IMR-90 (cell line): ENCODE data around the gene PLS1. TPM values are rescaled to one million over a fixed set of nuclear protein-coding genes. Genes with fewer than 3 reads are reported as not detected.
A peak's percentile ranks its signal among the peaks of the same experiment; 100 is the strongest.

ENCODE experiments used
- ATAC-seq: fragments of 200-7000 bp; cut with Tn5 transposase; 2 replicates; pipeline ENCODE4 v1.9.1; 2020; ENCODE audit warnings: low read depth, mild to moderate bottlenecking, moderate library complexity
- BruUV-seq: library from RNA; stranded (reverse); fragments of 400-500 nt; replicated peaks from 2 replicates; lab custom pipeline; 2021; lab: Mats Ljungman, UMichigan
- CTCF ChIA-PET: fragments of 300-600 bp; formaldehyde crosslinking; extraction: SDS; loops from one replicate; lab custom pipeline; 2021; ENCODE audit warnings: antibody characterized with exemption; lab: Yijun Ruan, JAX
- POLR2A ChIA-PET: fragments of 300-600 bp; sonication (Branson Sonifier 250); formaldehyde crosslinking; loops from one replicate; lab custom pipeline; 2022; ENCODE audit warnings: antibody characterized with exemption; ENCODE audit not compliant: unreplicated experiment; lab: Charles Lee
- DNase-seq: peaks from one replicate; pipeline ENCODE4 v3.0.0; 2013
- H2AFZ ChIP-seq: replicated peaks from 2 replicates; pipeline ENCODE3; 2013; ENCODE audit warnings: low read length, mild to moderate bottlenecking; ENCODE audit not compliant: poor library complexity
- H2AK5ac ChIP-seq: 2 replicates; pipeline ENCODE4 v1.6.1; 2013; ENCODE audit warnings: low read depth, low read length, inconsistent platforms
- H2AK9ac ChIP-seq: replicated peaks from 2 replicates; pipeline ENCODE3; 2013; ENCODE audit warnings: mild to moderate bottlenecking, low read depth, low read length, moderate library complexity; ENCODE audit not compliant: poor library complexity
- H2BK120ac ChIP-seq: 2 replicates; pipeline ENCODE4 v1.6.1; 2013; ENCODE audit warnings: low read depth, low read length, inconsistent platforms
- H2BK15ac ChIP-seq: 3 replicates; pipeline ENCODE4 v1.6.1; 2013; ENCODE audit warnings: low read depth, low read length, inconsistent platforms
- H2BK20ac ChIP-seq: 2 replicates; pipeline ENCODE4 v1.6.1; 2013; ENCODE audit warnings: low read depth, mild to moderate bottlenecking, inconsistent platforms, low read length, moderate library complexity
- H2BK5ac ChIP-seq: 2 replicates; pipeline ENCODE4 v1.6.1; 2013; ENCODE audit warnings: mild to moderate bottlenecking, low read depth, low read length, inconsistent platforms; ENCODE audit not compliant: poor library complexity, severe bottlenecking
- H3K14ac ChIP-seq: replicated peaks from 2 replicates; pipeline ENCODE4 v1.6.1; 2013; ENCODE audit warnings: low read depth, low read length, inconsistent platforms
- H3K18ac ChIP-seq: 2 replicates; pipeline ENCODE4 v1.6.1; 2013; ENCODE audit warnings: low read depth, low read length, control low read depth
- H3K23ac ChIP-seq: 2 replicates; pipeline ENCODE4 v1.6.1; 2013; ENCODE audit warnings: low read depth, low read length, inconsistent platforms
- H3K27ac ChIP-seq: 2 replicates; pipeline ENCODE4 v1.5.1; 2013; ENCODE audit warnings: mild to moderate bottlenecking, control low read depth, low read length; ENCODE audit not compliant: insufficient read depth
- H3K27me3 ChIP-seq: 2 replicates; pipeline ENCODE4 v1.6.1; 2013; ENCODE audit warnings: low read length; ENCODE audit not compliant: control insufficient read depth, insufficient read depth
- H3K36me3 ChIP-seq: 2 replicates; pipeline ENCODE4 v1.6.1; 2013; ENCODE audit warnings: low read length, mixed read lengths; ENCODE audit not compliant: control insufficient read depth, insufficient read depth
- H3K4ac ChIP-seq: 2 replicates; pipeline ENCODE4 v1.6.1; 2013; ENCODE audit warnings: low read depth, low read length, inconsistent platforms
- H3K4me1 ChIP-seq: 2 replicates; pipeline ENCODE4 v1.6.1; 2013; ENCODE audit warnings: low read length, mixed read lengths; ENCODE audit not compliant: control insufficient read depth, insufficient read depth
- H3K4me2 ChIP-seq: 2 replicates; pipeline ENCODE4 v1.6.1; 2013; ENCODE audit warnings: low read depth, mild to moderate bottlenecking, control low read depth, low read length, moderate library complexity
- H3K4me3 ChIP-seq: 2 replicates; pipeline ENCODE4 v1.5.1; 2013; ENCODE audit warnings: low read depth, mild to moderate bottlenecking, control low read depth, low read length, moderate library complexity; ENCODE audit not compliant: insufficient read depth
- H3K56ac ChIP-seq: 2 replicates; pipeline ENCODE4 v1.6.1; 2013; ENCODE audit warnings: low read length, inconsistent platforms; ENCODE audit not compliant: insufficient read depth; ENCODE audit errors: extremely low read depth
- H3K79me1 ChIP-seq, 2 experiments: 2 replicates each; pipeline ENCODE4 v1.6.1; 2013; ENCODE audit warnings: low read length in 2 of 2, inconsistent platforms in 1 of 2, low read depth in 1 of 2
- H3K9ac ChIP-seq: 2 replicates; pipeline ENCODE4 v1.6.1; 2013; ENCODE audit warnings: low read depth, low read length, control low read depth
- H3K9me1 ChIP-seq: 2 replicates; pipeline ENCODE4 v1.6.1; 2013; ENCODE audit warnings: low read length, inconsistent platforms; ENCODE audit not compliant: insufficient read depth
- H3K9me3 ChIP-seq: 2 replicates; pipeline ENCODE4 v1.6.1; 2013; ENCODE audit warnings: low read length; ENCODE audit not compliant: control insufficient read depth, insufficient read depth
- H4K20me1 ChIP-seq: 2 replicates; pipeline ENCODE4 v1.6.1; 2013; ENCODE audit warnings: low read length, inconsistent platforms; ENCODE audit not compliant: insufficient read depth
- H4K5ac ChIP-seq: 2 replicates; pipeline ENCODE4 v1.6.1; 2013; ENCODE audit warnings: mild to moderate bottlenecking, low read depth, low read length, control low read depth
- H4K8ac ChIP-seq, 2 experiments: 2 replicates each; pipeline ENCODE4 v1.6.1; 2013; ENCODE audit warnings: low read depth in 2 of 2, low read length in 2 of 2, control low read depth in 1 of 2, inconsistent platforms in 1 of 2
- H4K91ac ChIP-seq: 2 replicates; pipeline ENCODE4 v1.6.1; 2013; ENCODE audit warnings: low read depth, low read length, inconsistent platforms; ENCODE audit not compliant: insufficient read depth
- BHLHE40 ChIP-seq: fragments of 150-350 bp; IDR thresholded peaks from 2 replicates; pipeline ENCODE4 v1.6.1; 2016; ENCODE audit warnings: mild to moderate bottlenecking, low read depth, low read length
- CHD1 ChIP-seq: IDR thresholded peaks from 2 replicates; pipeline ENCODE4 v1.6.1; 2012; ENCODE audit warnings: low read depth, low read length, improper control_type of control experiment
- FOS ChIP-seq: fragments of 150-350 bp; IDR thresholded peaks from 2 replicates; pipeline ENCODE4 v1.6.1; 2016; ENCODE audit warnings: low read depth, low read length
- MAZ ChIP-seq: IDR thresholded peaks from 2 replicates; pipeline ENCODE4 v1.6.1; 2012; ENCODE audit warnings: low read depth, mild to moderate bottlenecking, low read length, improper control_type of control experiment, moderate library complexity, borderline replicate concordance
- MXI1 ChIP-seq: IDR thresholded peaks from 2 replicates; pipeline ENCODE4 v1.6.1; 2012; ENCODE audit warnings: low read depth, mild to moderate bottlenecking, low read length, moderate library complexity, borderline replicate concordance
- POLR2A ChIP-seq: IDR thresholded peaks from 2 replicates; pipeline ENCODE4 v1.6.1; 2012; ENCODE audit warnings: mild to moderate bottlenecking, low read depth, low read length
- RAD21 ChIP-seq: IDR thresholded peaks from 2 replicates; pipeline ENCODE4 v1.6.1; 2012; ENCODE audit warnings: low read length, improper control_type of control experiment
- SMC3 ChIP-seq: fragments of 150-350 bp; IDR thresholded peaks from 2 replicates; pipeline ENCODE4 v1.6.1; 2016; ENCODE audit warnings: low read depth, mild to moderate bottlenecking, antibody characterized with exemption, low read length, moderate library complexity
- WGBS, 2 experiments: methylation state at CpG; one replicate each; pipeline versions ENCODE4 v1.1.5 to v1.1.7; 2013; ENCODE audit warnings: missing lambda C conversion rate in 2 of 2; ENCODE audit not compliant: insufficient read length in 1 of 2; ENCODE audit errors: extremely low coverage in 2 of 2; 5-methylcytosine and 5-hydroxymethylcytosine counted together
- dilution Hi-C: fragments of 300-500 bp; cut with HindIII; formaldehyde crosslinking; loops from one replicate; pipeline ENCODE4 v1.14.3; 2018; ENCODE audit warnings: low sequenced_read_pairs; ENCODE audit not compliant: unreplicated experiment
- in situ Hi-C: fragments of 300-500 bp; cut with MboI; formaldehyde crosslinking; loops from 3 replicates; pipeline ENCODE4 v1.14.3; 2019; ENCODE audit warnings: low sequenced_read_pairs, inconsistent platforms, mixed read lengths
- intact Hi-C: fragments of 100-400 bp; cut with micrococcal nuclease; formaldehyde crosslinking; loops from 2 replicates; pipeline ENCODE4 v1.10.0; 2022
- polyA plus RNA-seq, 3 experiments: library from polyadenylated mRNA; depleted of rRNA; stranded (reverse); fragments of >200 nt; gene quantifications; 2 replicates each; pipeline ENCODE4 v1.2.3, GENCODE V29; 2012; ENCODE audit warnings: low replicate concordance in 1 of 3
- total RNA-seq: library from RNA; depleted of rRNA; stranded (reverse); fragments of >200 nt; gene quantifications from 2 replicates; pipeline ENCODE4 v1.2.3, GENCODE V29; 2012

The PLS1 gene
- total and polyA plus RNA-seq, 2 of the 4 experiments (the other 2 are of a cell fraction), result 0.29 to 0.90 TPM

DNA sequence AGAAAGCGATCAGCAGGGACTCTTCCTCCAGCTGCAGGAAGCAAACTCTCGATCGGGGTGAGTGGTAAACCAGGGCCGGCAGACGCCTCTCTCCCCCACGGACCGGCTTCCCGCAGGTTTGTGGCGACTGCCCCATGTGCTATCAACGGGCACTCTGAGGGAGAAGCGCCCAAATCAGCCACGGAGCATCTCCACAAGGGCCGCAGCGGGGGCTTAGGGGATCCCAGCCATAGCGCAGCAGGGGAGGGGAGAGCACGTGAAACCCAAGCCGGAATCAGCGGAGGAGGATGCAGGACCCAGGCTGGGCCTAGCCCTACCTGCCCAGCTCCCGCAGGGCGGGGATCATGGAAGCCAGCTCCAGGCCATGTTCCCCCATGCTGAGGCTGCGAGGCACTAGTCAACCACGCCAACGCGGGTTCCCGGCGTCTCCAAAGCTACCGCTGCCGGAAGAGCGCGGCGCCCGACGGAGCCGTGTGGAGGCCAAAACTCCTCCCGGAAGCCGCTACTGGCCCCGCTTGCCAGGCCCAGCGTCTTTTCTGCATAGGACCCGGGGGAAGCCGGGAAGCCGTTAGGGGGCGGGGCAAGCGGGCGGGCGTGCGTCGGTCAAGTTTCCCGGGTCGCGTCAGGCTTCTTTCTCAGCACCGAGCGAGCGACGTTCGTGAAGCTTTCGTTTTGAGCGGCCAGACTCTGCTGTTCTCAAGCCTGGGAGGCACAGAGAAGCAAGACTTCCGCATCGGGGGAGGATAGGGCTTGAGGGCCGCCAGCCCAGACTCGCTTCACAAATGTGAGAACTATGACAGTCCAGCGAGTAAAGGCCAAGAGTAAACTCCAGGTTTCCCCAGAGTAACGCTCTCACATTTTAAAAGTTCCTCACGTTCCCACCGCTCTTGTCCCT, 17.6 kb upstream of the PLS1 start, which contains the start of gene ATR:
Gene ATR, minus strand, starts transcription at position 405 of the 895 bp plus-strand sequence. Its CDS starts 29 bp downstream, at position 376.
- peak within 1 kb of the TSS; percentile 67 for H2BK120ac ChIP-seq
- H3K4me3 ChIP-seq, result peak within 1 kb of the TSS; percentile 85
- CTCF ChIA-PET, result interaction anchor here (0.8 to 1.0 kb wide), 2 partner anchors 20 to 409 kb away, joined by 3 read pairs; no protein-coding TSS in a partner anchor
- in situ Hi-C loops (no loop called here), intact Hi-C loops (loop anchor here (2.0 to 5.0 kb wide), 2 partner anchors 130 to 424 kb away; partner anchors contain the start of genes U2SURP and XRN1), dilution Hi-C loops (no loop called here)
- H3K79me1 ChIP-seq, result peaks cover 15 to 24% of the 10 kb centered on the region in 2 experiments
- H3K4ac ChIP-seq, result peak within 1 kb of the TSS; percentile 92
- peak within 1 kb of the TSS; percentile 96 for H2AK9ac ChIP-seq
- H2AK5ac ChIP-seq, result peak within 1 kb of the TSS; percentile 65
- H4K5ac ChIP-seq, result peak within 1 kb of the TSS; percentile 77
- DNase-seq, result peak; percentile 93
- H3K36me3 ChIP-seq, result no peaks in the 10 kb centered on the region
- peak within 1 kb of the TSS; percentile 81 for H2BK5ac ChIP-seq
- no peaks in the 10 kb centered on the region for H3K9me3 ChIP-seq
- no peaks in the 10 kb centered on the region for H4K20me1 ChIP-seq
- WGBS, 2 experiments, result 1% methylated on average over 24 of the region's 65 CpGs; no CpG with 5 or more reads in 1 of the 2 experiments
- H3K4me1 ChIP-seq, result no peaks in the 10 kb centered on the region
- peak within 1 kb of the TSS; percentile 96 for H3K9ac ChIP-seq
- H3K23ac ChIP-seq, result peak within 1 kb of the TSS; percentile 96
- H3K9me1 ChIP-seq, result 0 out of 2 replicates have a peak, but pooled peaks cover 3% of the 10 kb centered on the region
- H3K14ac ChIP-seq, result peak within 1 kb of the TSS; percentile 95
- no peak within 1 kb of the TSS for H2BK15ac ChIP-seq
- peak within 1 kb of the TSS; percentile 94 for H3K4me2 ChIP-seq
- TF ChIP-seq BHLHE40, result peak; percentile 13; the same call in 1 of the 2 replicates
- peak; percentile 86 for TF ChIP-seq CHD1
- no peak for TF ChIP-seq RAD21
- peak; percentile 94 for TF ChIP-seq MXI1
- TF ChIP-seq FOS, result no peak
- TF ChIP-seq SMC3, result no peak
- peak; percentile 80; the same call in 1 of the 2 replicates for TF ChIP-seq MAZ
- peak; percentile 86 for TF ChIP-seq POLR2A
- POLR2A ChIA-PET, result interaction anchor here (0.5 kb wide), 1 partner anchor 115 kb away, joined by 4 read pairs; no protein-coding TSS in a partner anchor
- H4K8ac ChIP-seq, result peak within 1 kb of the TSS; percentile 78 to 92
- peak within 1 kb of the TSS; percentile 88 for H3K27ac ChIP-seq
- H3K27me3 ChIP-seq, result peaks cover 2% of the 10 kb centered on the region; the same call in 1 of the 2 replicates
- peak within 1 kb of the TSS; percentile 96 for H3K56ac ChIP-seq
- peak; percentile 98 for ATAC-seq
- peak within 1 kb of the TSS; percentile 98 for H2AFZ ChIP-seq
- H2BK20ac ChIP-seq, result no peak within 1 kb of the TSS
- H3K18ac ChIP-seq, result peak within 1 kb of the TSS; percentile 80
- BruUV-seq, result no TSS peak
- H4K91ac ChIP-seq, result peak within 1 kb of the TSS; percentile 75
